Stimulated activated CD8-positive, alpha-beta memory T cell treated with anti-CD3 and anti-CD28 coated beads, Interleukin-12 subunit alpha, Interleukin-12 subunit beta, amount 100 ng/mL, for 24 hours (primary cell): ENCODE data around the gene SNED1.

ENCODE experiments used
- DNase-seq: peaks from one replicate; pipeline ENCODE4 v3.0.0-alpha.2; 2020; ENCODE audit errors: extremely low read depth

Gene SNED1

GRCh38 chr2:241048149-241048948, 49.9 kb downstream of the SNED1 start:
- no peak for DNase-seq

- no peak for DNase-seq
Observed at GRCh38 chr2:241048949-241049343, 50.5 kb downstream of the SNED1 start.

GRCh38 chr2:241049739-241050623, 51.6 kb downstream of the SNED1 start:
- no peak for DNase-seq

GRCh38 chr2:241050624-241051577, 52.5 kb downstream of the SNED1 start:
- no peak for DNase-seq

GRCh38 chr2:241051578-241052487, 53.4 kb downstream of the SNED1 start:
- no peak for DNase-seq

- DNase-seq: no peak
Observed at GRCh38 chr2:241052677-241053360, 54.4 kb downstream of the SNED1 start.

GRCh38 chr2:241053576-241054251, 55.3 kb downstream of the SNED1 start:
- DNase-seq: no peak

- DNase-seq: no peak
Observed at GRCh38 chr2:241061275-241061674, 62.9 kb downstream of the SNED1 start.

GRCh38 chr2:241062389-241063092, 64.1 kb downstream of the SNED1 start:
- no peak for DNase-seq

GRCh38 chr2:241063093-241063551, 64.7 kb downstream of the SNED1 start:
- DNase-seq: no peak

GRCh38 chr2:241063587-241063986, 65.2 kb downstream of the SNED1 start:
- no peak for DNase-seq

GRCh38 chr2:241064008-241064801, 65.8 kb downstream of the SNED1 start:
- DNase-seq: peak; percentile 9

- DNase-seq: no peak
Observed at GRCh38 chr2:241064802-241065354, 66.5 kb downstream of the SNED1 start.

- no peak for DNase-seq
Observed at GRCh38 chr2:241065355-241065803, 67.0 kb downstream of the SNED1 start.

- DNase-seq: no peak
Observed at GRCh38 chr2:241066171-241066892, 67.9 kb downstream of the SNED1 start.

GRCh38 chr2:241066893-241067341, 68.5 kb downstream of the SNED1 start:
- DNase-seq: no peak
